EH (cell line): ENCODE measurements around the gene SAPCD2.
A peak's percentile ranks its signal among the peaks of the same experiment; 100 is the strongest.
"Not testable (repeated sequence)": the region's sequence is repeated elsewhere in the genome, so short reads cannot be mapped to it uniquely, and the experiment has no call there.

Experiments used
- DNase-seq: peaks from one replicate; pipeline ENCODE4 v3.0.0-alpha.2; 2015; ENCODE audit warnings: low read depth

Gene SAPCD2

GRCh38 chr9:137046088-137046787 lies 24.1 kb downstream of the SAPCD2 start, which contains the start of gene NPDC1:
TSS of gene NPDC1 (minus strand) at chr9:137046177. CDS start at chr9:137045989, 188 bp downstream.
- peak; percentile 77 for DNase-seq

GRCh38 chr9:137045294-137046087 lies 24.9 kb downstream of the SAPCD2 start:
- peak; percentile 55 for DNase-seq

- DNase-seq, result no peak
Measured at GRCh38 chr9:137044502-137045177, 25.7 kb downstream of the SAPCD2 start.

- DNase-seq, result no peak
Measured at GRCh38 chr9:137044037-137044436, 26.3 kb downstream of the SAPCD2 start.

GRCh38 chr9:137042751-137043727 lies 27.3 kb downstream of the SAPCD2 start:
- no peak for DNase-seq

GRCh38 chr9:137041124-137041523 lies 29.2 kb downstream of the SAPCD2 start:
- DNase-seq, result no peak

- no peak for DNase-seq
Measured at GRCh38 chr9:137040568-137040967, 29.8 kb downstream of the SAPCD2 start.

GRCh38 chr9:137039611-137040366 lies 30.6 kb downstream of the SAPCD2 start:
- DNase-seq, result no peak

- DNase-seq, result no peak
Measured at GRCh38 chr9:137038916-137039315, 31.4 kb downstream of the SAPCD2 start.

GRCh38 chr9:137037483-137037882 lies 32.9 kb downstream of the SAPCD2 start:
- no peak for DNase-seq

GRCh38 chr9:137037035-137037434 lies 33.3 kb downstream of the SAPCD2 start:
- no peak for DNase-seq

- DNase-seq, result no peak
Measured at GRCh38 chr9:137035937-137036336, 34.4 kb downstream of the SAPCD2 start.

- no peak for DNase-seq
Measured at GRCh38 chr9:137035507-137035834, 34.9 kb downstream of the SAPCD2 start.

- DNase-seq, result peak; percentile 80
Measured at GRCh38 chr9:137034709-137035506, 35.4 kb downstream of the SAPCD2 start.

GRCh38 chr9:137034039-137034708 lies 36.2 kb downstream of the SAPCD2 start:
- DNase-seq, result no peak

GRCh38 chr9:137033481-137033880 lies 36.9 kb downstream of the SAPCD2 start:
- DNase-seq, result not testable (repeated sequence)

- no peak for DNase-seq
Measured at GRCh38 chr9:137032858-137033257, 37.5 kb downstream of the SAPCD2 start.

- DNase-seq, result no peak
Measured at GRCh38 chr9:137031904-137032640, 38.3 kb downstream of the SAPCD2 start, which contains the start of gene FUT7. TSS of gene FUT7 (minus strand) at chr9:137032088. CDS start at chr9:137031991, 97 bp downstream.
